IMR-90 (cell line): ENCODE results near the gene AMBRA1. TPM values are rescaled to one million over a fixed set of nuclear protein-coding genes. Genes with fewer than 3 reads are reported as not detected.

Experiments used
- ATAC-seq: fragments of 200-7000 bp; cut with Tn5 transposase; 2 replicates; pipeline ENCODE4 v1.9.1; 2020; ENCODE audit warnings: low read depth, mild to moderate bottlenecking, moderate library complexity
- BruUV-seq: library from RNA; stranded (reverse); fragments of 400-500 nt; replicated peaks from 2 replicates; lab custom pipeline; 2021; lab: Mats Ljungman, UMichigan
- CTCF ChIA-PET: fragments of 300-600 bp; formaldehyde crosslinking; extraction: SDS; loops from one replicate; lab custom pipeline; 2021; ENCODE audit warnings: antibody characterized with exemption; lab: Yijun Ruan, JAX
- POLR2A ChIA-PET: fragments of 300-600 bp; sonication (Branson Sonifier 250); formaldehyde crosslinking; loops from one replicate; lab custom pipeline; 2022; ENCODE audit warnings: antibody characterized with exemption; ENCODE audit not compliant: unreplicated experiment; lab: Charles Lee
- DNase-seq: peaks from one replicate; pipeline ENCODE4 v3.0.0; 2013
- H2AFZ ChIP-seq: replicated peaks from 2 replicates; pipeline ENCODE3; 2013; ENCODE audit warnings: low read length, mild to moderate bottlenecking; ENCODE audit not compliant: poor library complexity
- H2AK5ac ChIP-seq: 2 replicates; pipeline ENCODE4 v1.6.1; 2013; ENCODE audit warnings: low read depth, low read length, inconsistent platforms
- H2AK9ac ChIP-seq: replicated peaks from 2 replicates; pipeline ENCODE3; 2013; ENCODE audit warnings: mild to moderate bottlenecking, low read depth, low read length, moderate library complexity; ENCODE audit not compliant: poor library complexity
- H2BK120ac ChIP-seq: 2 replicates; pipeline ENCODE4 v1.6.1; 2013; ENCODE audit warnings: low read depth, low read length, inconsistent platforms
- H2BK15ac ChIP-seq: 3 replicates; pipeline ENCODE4 v1.6.1; 2013; ENCODE audit warnings: low read depth, low read length, inconsistent platforms
- H2BK20ac ChIP-seq: 2 replicates; pipeline ENCODE4 v1.6.1; 2013; ENCODE audit warnings: low read depth, mild to moderate bottlenecking, inconsistent platforms, low read length, moderate library complexity
- H2BK5ac ChIP-seq: 2 replicates; pipeline ENCODE4 v1.6.1; 2013; ENCODE audit warnings: mild to moderate bottlenecking, low read depth, low read length, inconsistent platforms; ENCODE audit not compliant: poor library complexity, severe bottlenecking
- H3K14ac ChIP-seq: replicated peaks from 2 replicates; pipeline ENCODE4 v1.6.1; 2013; ENCODE audit warnings: low read depth, low read length, inconsistent platforms
- H3K18ac ChIP-seq: 2 replicates; pipeline ENCODE4 v1.6.1; 2013; ENCODE audit warnings: low read depth, low read length, control low read depth
- H3K23ac ChIP-seq: 2 replicates; pipeline ENCODE4 v1.6.1; 2013; ENCODE audit warnings: low read depth, low read length, inconsistent platforms
- H3K27ac ChIP-seq: 2 replicates; pipeline ENCODE4 v1.5.1; 2013; ENCODE audit warnings: mild to moderate bottlenecking, control low read depth, low read length; ENCODE audit not compliant: insufficient read depth
- H3K27me3 ChIP-seq: 2 replicates; pipeline ENCODE4 v1.6.1; 2013; ENCODE audit warnings: low read length; ENCODE audit not compliant: control insufficient read depth, insufficient read depth
- H3K36me3 ChIP-seq: 2 replicates; pipeline ENCODE4 v1.6.1; 2013; ENCODE audit warnings: low read length, mixed read lengths; ENCODE audit not compliant: control insufficient read depth, insufficient read depth
- H3K4ac ChIP-seq: 2 replicates; pipeline ENCODE4 v1.6.1; 2013; ENCODE audit warnings: low read depth, low read length, inconsistent platforms
- H3K4me1 ChIP-seq: 2 replicates; pipeline ENCODE4 v1.6.1; 2013; ENCODE audit warnings: low read length, mixed read lengths; ENCODE audit not compliant: control insufficient read depth, insufficient read depth
- H3K4me2 ChIP-seq: 2 replicates; pipeline ENCODE4 v1.6.1; 2013; ENCODE audit warnings: low read depth, mild to moderate bottlenecking, control low read depth, low read length, moderate library complexity
- H3K4me3 ChIP-seq: 2 replicates; pipeline ENCODE4 v1.5.1; 2013; ENCODE audit warnings: low read depth, mild to moderate bottlenecking, control low read depth, low read length, moderate library complexity; ENCODE audit not compliant: insufficient read depth
- H3K56ac ChIP-seq: 2 replicates; pipeline ENCODE4 v1.6.1; 2013; ENCODE audit warnings: low read length, inconsistent platforms; ENCODE audit not compliant: insufficient read depth; ENCODE audit errors: extremely low read depth
- H3K79me1 ChIP-seq, 2 experiments: 2 replicates each; pipeline ENCODE4 v1.6.1; 2013; ENCODE audit warnings: low read length in 2 of 2, inconsistent platforms in 1 of 2, low read depth in 1 of 2
- H3K9ac ChIP-seq: 2 replicates; pipeline ENCODE4 v1.6.1; 2013; ENCODE audit warnings: low read depth, low read length, control low read depth
- H3K9me1 ChIP-seq: 2 replicates; pipeline ENCODE4 v1.6.1; 2013; ENCODE audit warnings: low read length, inconsistent platforms; ENCODE audit not compliant: insufficient read depth
- H3K9me3 ChIP-seq: 2 replicates; pipeline ENCODE4 v1.6.1; 2013; ENCODE audit warnings: low read length; ENCODE audit not compliant: control insufficient read depth, insufficient read depth
- H4K20me1 ChIP-seq: 2 replicates; pipeline ENCODE4 v1.6.1; 2013; ENCODE audit warnings: low read length, inconsistent platforms; ENCODE audit not compliant: insufficient read depth
- H4K5ac ChIP-seq: 2 replicates; pipeline ENCODE4 v1.6.1; 2013; ENCODE audit warnings: mild to moderate bottlenecking, low read depth, low read length, control low read depth
- H4K8ac ChIP-seq, 2 experiments: 2 replicates each; pipeline ENCODE4 v1.6.1; 2013; ENCODE audit warnings: low read depth in 2 of 2, low read length in 2 of 2, control low read depth in 1 of 2, inconsistent platforms in 1 of 2
- H4K91ac ChIP-seq: 2 replicates; pipeline ENCODE4 v1.6.1; 2013; ENCODE audit warnings: low read depth, low read length, inconsistent platforms; ENCODE audit not compliant: insufficient read depth
- CEBPB ChIP-seq: IDR thresholded peaks from 2 replicates; pipeline ENCODE4 v1.6.1; 2012; ENCODE audit warnings: low read depth, low read length, improper control_type of control experiment
- NFE2L2 ChIP-seq: fragments of 150-350 bp; IDR thresholded peaks from 2 replicates; pipeline ENCODE4 v1.6.1; 2016; ENCODE audit warnings: low read depth, mild to moderate bottlenecking, low read length
- RCOR1 ChIP-seq: IDR thresholded peaks from 2 replicates; pipeline ENCODE4 v1.6.1; 2012; ENCODE audit warnings: mild to moderate bottlenecking, low read length, improper control_type of control experiment; ENCODE audit not compliant: insufficient replicate concordance
- WGBS, 2 experiments: methylation state at CpG; one replicate each; pipeline versions ENCODE4 v1.1.5 to v1.1.7; 2013; ENCODE audit warnings: missing lambda C conversion rate in 2 of 2; ENCODE audit not compliant: insufficient read length in 1 of 2; ENCODE audit errors: extremely low coverage in 2 of 2; 5-methylcytosine and 5-hydroxymethylcytosine counted together
- dilution Hi-C: fragments of 300-500 bp; cut with HindIII; formaldehyde crosslinking; loops from one replicate; pipeline ENCODE4 v1.14.3; 2018; ENCODE audit warnings: low sequenced_read_pairs; ENCODE audit not compliant: unreplicated experiment
- in situ Hi-C: fragments of 300-500 bp; cut with MboI; formaldehyde crosslinking; loops from 3 replicates; pipeline ENCODE4 v1.14.3; 2019; ENCODE audit warnings: low sequenced_read_pairs, inconsistent platforms, mixed read lengths
- intact Hi-C: fragments of 100-400 bp; cut with micrococcal nuclease; formaldehyde crosslinking; loops from 2 replicates; pipeline ENCODE4 v1.10.0; 2022
- polyA plus RNA-seq, 3 experiments: library from polyadenylated mRNA; depleted of rRNA; stranded (reverse); fragments of >200 nt; gene quantifications; 2 replicates each; pipeline ENCODE4 v1.2.3, GENCODE V29; 2012; ENCODE audit warnings: low replicate concordance in 1 of 3
- total RNA-seq: library from RNA; depleted of rRNA; stranded (reverse); fragments of >200 nt; gene quantifications from 2 replicates; pipeline ENCODE4 v1.2.3, GENCODE V29; 2012

The AMBRA1 gene
- total and polyA plus RNA-seq, 2 of the 4 experiments (the other 2 are of a cell fraction): 9.4 to 18.3 TPM

DNA sequence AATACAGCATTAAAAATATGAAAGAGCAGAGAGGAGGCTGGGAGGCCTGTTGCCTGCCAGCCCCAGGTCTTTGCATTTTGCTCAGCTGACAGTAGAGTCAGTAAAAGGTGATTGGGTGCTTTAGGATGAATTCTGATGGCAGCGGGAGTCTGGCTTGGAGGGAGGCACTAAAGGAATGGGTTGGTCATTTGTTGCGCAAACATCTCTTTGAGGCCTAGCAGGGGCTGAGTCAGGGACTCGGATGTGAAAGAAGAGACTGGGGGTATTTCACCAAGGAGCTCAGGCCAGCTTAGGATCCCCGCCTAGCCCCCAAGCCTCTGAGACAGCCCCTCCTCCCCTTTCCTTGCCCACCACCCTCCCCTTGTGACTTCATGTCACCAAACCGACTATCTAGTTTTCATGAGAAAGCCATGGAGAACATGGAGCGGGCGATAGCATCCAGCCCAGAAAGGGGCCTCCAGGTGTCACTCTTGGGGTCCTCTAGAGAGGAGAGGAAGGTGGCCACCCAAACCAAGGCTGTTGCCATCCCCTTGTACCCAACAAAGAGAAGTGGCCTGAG lies 236.8 kb downstream of the AMBRA1 start:
- H4K20me1 ChIP-seq: peaks cover 18% of the 10 kb centered on the region
- no peaks in the 10 kb centered on the region for H3K27me3 ChIP-seq
- no peak for TF ChIP-seq RCOR1
- peak; percentile 20; the same call in 1 of the 2 replicates for TF ChIP-seq NFE2L2
- peak; percentile 99 for TF ChIP-seq CEBPB
- no peak overlapping the region for H4K5ac ChIP-seq
- H3K18ac ChIP-seq: no peak overlapping the region
- H3K36me3 ChIP-seq: no peaks in the 10 kb centered on the region
- peaks cover 25% of the 10 kb centered on the region for H3K4me1 ChIP-seq
- no peak overlapping the region for H2AK5ac ChIP-seq
- H3K14ac ChIP-seq: no peak overlapping the region
- no peak overlapping the region for H3K4me3 ChIP-seq
- no peak overlapping the region for H3K56ac ChIP-seq
- DNase-seq (peak; percentile 85), ATAC-seq (peak; percentile 46)
- no peak overlapping the region for H2BK20ac ChIP-seq
- H2AK9ac ChIP-seq: no peak overlapping the region
- ChIA-PET POLR2A (no interaction called here), CTCF (no interaction called here)
- no peak overlapping the region for H3K4me2 ChIP-seq
- H3K4ac ChIP-seq: 0 out of 2 replicates have a peak overlapping the region, but pooled peaks have one; percentile 34
- intact Hi-C loops (no loop called here), dilution Hi-C loops (no loop called here), in situ Hi-C loops (no loop called here)
- 0% methylated on average over 1 of the region's 7 CpGs; no CpG with 5 or more reads in 1 of the 2 experiments for WGBS, 2 experiments
- H3K79me1 ChIP-seq: peaks cover 35 to 72% of the 10 kb centered on the region in 2 experiments
- H2AFZ ChIP-seq: no peak overlapping the region
- H3K9me1 ChIP-seq: peaks cover 8% of the 10 kb centered on the region
- H2BK15ac ChIP-seq: no peak overlapping the region
- no TSS peak for BruUV-seq
- peak overlapping the region; percentile 26; the same call in 1 of the 2 replicates for H3K27ac ChIP-seq
- H2BK5ac ChIP-seq: peak overlapping the region; percentile 9
- H4K8ac ChIP-seq: no peak overlapping the region
- H2BK120ac ChIP-seq: no peak overlapping the region
- no peak overlapping the region for H3K23ac ChIP-seq
- no peak overlapping the region; the same call in 1 of the 2 replicates for H4K91ac ChIP-seq
- H3K9ac ChIP-seq: no peak overlapping the region
- no peaks in the 10 kb centered on the region for H3K9me3 ChIP-seq
